GM12878 (cell line): ENCODE results near the gene MMP13. TPM values are rescaled to one million over a fixed set of nuclear protein-coding genes. Genes with fewer than 3 reads are reported as not detected.

Experiments
- BACH1 ChIP-seq: fragments of 450-650 bp; IDR thresholded peaks from 2 replicates; pipeline ENCODE4 v1.6.1; 2017; ENCODE audit warnings: mild to moderate bottlenecking, borderline replicate concordance
- CHD1 ChIP-seq: IDR thresholded peaks from 2 replicates; pipeline ENCODE4 v1.6.1; 2012; ENCODE audit warnings: low read depth, low read length, improper control_type of control experiment
- FOS ChIP-seq: IDR thresholded peaks from 3 replicates; pipeline ENCODE4 v1.6.1; 2011; ENCODE audit warnings: borderline replicate concordance; ENCODE audit not compliant: insufficient read length; ENCODE audit errors: extremely low read depth
- GABPA ChIP-seq: IDR thresholded peaks from 2 replicates; pipeline ENCODE4 v1.6.1; 2014; ENCODE audit warnings: antibody characterized with exemption, low read depth, mild to moderate bottlenecking, inconsistent platforms
- MEF2A ChIP-seq: IDR thresholded peaks from 2 replicates; pipeline ENCODE4 v1.6.1; 2011; ENCODE audit warnings: low read depth, mild to moderate bottlenecking, low read length, moderate library complexity; ENCODE audit not compliant: insufficient read depth
- MTA2 ChIP-seq: fragments of 450-650 bp; IDR thresholded peaks from 2 replicates; pipeline ENCODE4 v1.6.1; 2016; ENCODE audit warnings: low read depth, mild to moderate bottlenecking, moderate library complexity
- POLR2AphosphoS5 ChIP-seq: IDR thresholded peaks from 2 replicates; pipeline ENCODE4 v1.6.1; 2011; ENCODE audit warnings: mild to moderate bottlenecking, low read length, inconsistent platforms
- RAD51 ChIP-seq: fragments of 450-650 bp; IDR thresholded peaks from 2 replicates; pipeline ENCODE4 v1.6.1; 2016; ENCODE audit warnings: moderate library complexity, mild to moderate bottlenecking, inconsistent platforms
- RELA ChIP-seq: fragments of 450-650 bp; IDR thresholded peaks from 2 replicates; pipeline ENCODE4 v1.8.0; 2014; ENCODE audit warnings: borderline replicate concordance; ENCODE audit not compliant: partially characterized antibody
- SIN3A ChIP-seq: IDR thresholded peaks from 2 replicates; pipeline ENCODE4 v1.6.1; 2012; ENCODE audit warnings: low read depth, low read length, improper control_type of control experiment
- SMARCA5 ChIP-seq: fragments of 450-650 bp; IDR thresholded peaks from 2 replicates; pipeline ENCODE4 v1.6.1; 2017; ENCODE audit warnings: mild to moderate bottlenecking
- STAT3 ChIP-seq: IDR thresholded peaks from 2 replicates; pipeline ENCODE4 v1.6.1; 2011; ENCODE audit warnings: low read depth, low read length, improper control_type of control experiment
- ZSCAN29 ChIP-seq: fragments of 450-650 bp; IDR thresholded peaks from 2 replicates; pipeline ENCODE4 v1.6.1; 2017; ENCODE audit warnings: mild to moderate bottlenecking, moderate library complexity
- polyA plus RNA-seq, 11 experiments: library from polyadenylated mRNA; depleted of rRNA in 4 of 11; unstranded in 6 of 11; stranded (reverse) in 5 of 11; fragments of >200 nt; fragmentation: Nextera tagmentation in 4 of 11; fragmentation: Illumina TruSeq in 1 of 11; extraction: Ambion mirVana in 4 of 11; extraction: Trizol in 1 of 11; gene quantifications; 1 replicate in 1 of 11; 2 replicates in 10 of 11; pipeline versions ENCODE4 v1.2.1 to v1.2.3, GENCODE V29; 2011 to 2016; ENCODE audit warnings: inconsistent platforms in 2 of 11, missing spikeins in 2 of 11, low read depth in 1 of 11
- total RNA-seq, 4 experiments: library from RNA; depleted of rRNA in 3 of 4; stranded (reverse); fragments of >200 nt in 3 of 4; fragmentation: Illumina TruSeq in 1 of 4; extraction: Trizol in 1 of 4; gene quantifications; 2 replicates each; pipeline versions ENCODE4 v1.2.1 to v1.2.3, GENCODE V29; 2013 to 2021
- TF ChIP-seq, protein P1 (sequence below): IDR thresholded peaks from 2 replicates; pipeline ENCODE4 v1.6.1; 2012; ENCODE audit warnings: low read length, inconsistent platforms
- TF ChIP-seq, protein P2 (sequence below): fragments of 450-650 bp; IDR thresholded peaks from 2 replicates; pipeline ENCODE4 v1.6.1; 2016; ENCODE audit warnings: mild to moderate bottlenecking
- TF ChIP-seq, protein P3 (sequence below): fragments of 450-650 bp; IDR thresholded peaks from 2 replicates; pipeline ENCODE4 v1.6.1; 2017; ENCODE audit warnings: mild to moderate bottlenecking, moderate library complexity
- TF ChIP-seq, protein P4 (sequence below): fragments of 450-650 bp; IDR thresholded peaks from 2 replicates; pipeline ENCODE4 v1.6.1; 2014; ENCODE audit warnings: mild to moderate bottlenecking
- TF ChIP-seq, protein P5 (sequence below): fragments of 450-650 bp; IDR thresholded peaks from 2 replicates; pipeline ENCODE4 v1.6.1; 2017; ENCODE audit warnings: antibody characterized with exemption, mild to moderate bottlenecking, moderate library complexity
- TF ChIP-seq, protein P6 (sequence below): IDR thresholded peaks from 2 replicates; pipeline ENCODE4 v1.6.1; 2012; ENCODE audit warnings: low read depth, low read length, improper control_type of control experiment

MMP13 gene
- total and polyA plus RNA-seq, 10 of the 15 experiments (the other 5 are each of a cell fraction or from before 2014, with no cell fraction given), result 0.05 TPM; not detected in 9

DNA sequence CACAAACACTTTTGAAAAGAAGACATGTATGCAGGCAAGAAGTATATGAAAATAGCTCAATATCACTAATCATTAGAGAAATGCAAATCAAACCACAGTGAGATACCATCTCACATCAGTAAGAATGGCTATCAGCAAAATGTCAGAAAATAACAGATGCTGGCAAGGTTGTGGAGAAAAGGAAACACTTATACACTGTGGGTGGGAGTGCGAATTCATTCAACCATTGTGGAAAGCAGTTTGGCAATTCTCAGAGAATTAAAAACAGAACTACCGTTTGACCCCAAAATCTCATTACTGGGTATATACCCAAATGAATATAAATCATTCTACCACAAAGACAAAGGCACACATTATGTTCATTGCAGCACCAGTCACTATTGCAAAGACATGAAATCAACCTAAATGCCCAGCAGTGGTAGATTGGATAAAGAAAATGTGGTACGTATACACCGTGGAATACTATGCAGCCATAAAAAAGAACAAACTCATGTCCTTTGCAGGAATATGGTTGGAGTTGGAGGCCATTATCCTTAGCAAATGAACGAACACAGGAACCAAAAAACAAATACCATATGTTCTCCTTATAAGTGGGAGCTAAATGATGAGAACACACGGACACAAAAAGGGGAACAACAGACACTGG lies 18.5 kb downstream of the MMP13 start (continued):
- TF ChIP-seq, protein P1, sequence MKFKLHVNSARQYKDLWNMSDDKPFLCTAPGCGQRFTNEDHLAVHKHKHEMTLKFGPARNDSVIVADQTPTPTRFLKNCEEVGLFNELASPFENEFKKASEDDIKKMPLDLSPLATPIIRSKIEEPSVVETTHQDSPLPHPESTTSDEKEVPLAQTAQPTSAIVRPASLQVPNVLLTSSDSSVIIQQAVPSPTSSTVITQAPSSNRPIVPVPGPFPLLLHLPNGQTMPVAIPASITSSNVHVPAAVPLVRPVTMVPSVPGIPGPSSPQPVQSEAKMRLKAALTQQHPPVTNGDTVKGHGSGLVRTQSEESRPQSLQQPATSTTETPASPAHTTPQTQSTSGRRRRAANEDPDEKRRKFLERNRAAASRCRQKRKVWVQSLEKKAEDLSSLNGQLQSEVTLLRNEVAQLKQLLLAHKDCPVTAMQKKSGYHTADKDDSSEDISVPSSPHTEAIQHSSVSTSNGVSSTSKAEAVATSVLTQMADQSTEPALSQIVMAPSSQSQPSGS, result no peak
- TF ChIP-seq SIN3A (no peak), MEF2A (no peak), SMARCA5 (peak; percentile 96), RAD51 (no peak), BACH1 (no peak), FOS (no peak), POLR2AphosphoS5 (no peak), CHD1 (no peak), STAT3 (no peak), ZSCAN29 (no peak), GABPA (no peak), RELA (no peak), MTA2 (peak; percentile 95)
- TF ChIP-seq, protein P2, sequence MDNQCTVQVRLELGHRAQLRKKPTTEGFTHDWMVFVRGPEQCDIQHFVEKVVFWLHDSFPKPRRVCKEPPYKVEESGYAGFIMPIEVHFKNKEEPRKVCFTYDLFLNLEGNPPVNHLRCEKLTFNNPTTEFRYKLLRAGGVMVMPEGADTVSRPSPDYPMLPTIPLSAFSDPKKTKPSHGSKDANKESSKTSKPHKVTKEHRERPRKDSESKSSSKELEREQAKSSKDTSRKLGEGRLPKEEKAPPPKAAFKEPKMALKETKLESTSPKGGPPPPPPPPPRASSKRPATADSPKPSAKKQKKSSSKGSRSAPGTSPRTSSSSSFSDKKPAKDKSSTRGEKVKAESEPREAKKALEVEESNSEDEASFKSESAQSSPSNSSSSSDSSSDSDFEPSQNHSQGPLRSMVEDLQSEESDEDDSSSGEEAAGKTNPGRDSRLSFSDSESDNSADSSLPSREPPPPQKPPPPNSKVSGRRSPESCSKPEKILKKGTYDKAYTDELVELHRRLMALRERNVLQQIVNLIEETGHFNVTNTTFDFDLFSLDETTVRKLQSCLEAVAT, result peak; percentile 60
- TF ChIP-seq, protein P3, sequence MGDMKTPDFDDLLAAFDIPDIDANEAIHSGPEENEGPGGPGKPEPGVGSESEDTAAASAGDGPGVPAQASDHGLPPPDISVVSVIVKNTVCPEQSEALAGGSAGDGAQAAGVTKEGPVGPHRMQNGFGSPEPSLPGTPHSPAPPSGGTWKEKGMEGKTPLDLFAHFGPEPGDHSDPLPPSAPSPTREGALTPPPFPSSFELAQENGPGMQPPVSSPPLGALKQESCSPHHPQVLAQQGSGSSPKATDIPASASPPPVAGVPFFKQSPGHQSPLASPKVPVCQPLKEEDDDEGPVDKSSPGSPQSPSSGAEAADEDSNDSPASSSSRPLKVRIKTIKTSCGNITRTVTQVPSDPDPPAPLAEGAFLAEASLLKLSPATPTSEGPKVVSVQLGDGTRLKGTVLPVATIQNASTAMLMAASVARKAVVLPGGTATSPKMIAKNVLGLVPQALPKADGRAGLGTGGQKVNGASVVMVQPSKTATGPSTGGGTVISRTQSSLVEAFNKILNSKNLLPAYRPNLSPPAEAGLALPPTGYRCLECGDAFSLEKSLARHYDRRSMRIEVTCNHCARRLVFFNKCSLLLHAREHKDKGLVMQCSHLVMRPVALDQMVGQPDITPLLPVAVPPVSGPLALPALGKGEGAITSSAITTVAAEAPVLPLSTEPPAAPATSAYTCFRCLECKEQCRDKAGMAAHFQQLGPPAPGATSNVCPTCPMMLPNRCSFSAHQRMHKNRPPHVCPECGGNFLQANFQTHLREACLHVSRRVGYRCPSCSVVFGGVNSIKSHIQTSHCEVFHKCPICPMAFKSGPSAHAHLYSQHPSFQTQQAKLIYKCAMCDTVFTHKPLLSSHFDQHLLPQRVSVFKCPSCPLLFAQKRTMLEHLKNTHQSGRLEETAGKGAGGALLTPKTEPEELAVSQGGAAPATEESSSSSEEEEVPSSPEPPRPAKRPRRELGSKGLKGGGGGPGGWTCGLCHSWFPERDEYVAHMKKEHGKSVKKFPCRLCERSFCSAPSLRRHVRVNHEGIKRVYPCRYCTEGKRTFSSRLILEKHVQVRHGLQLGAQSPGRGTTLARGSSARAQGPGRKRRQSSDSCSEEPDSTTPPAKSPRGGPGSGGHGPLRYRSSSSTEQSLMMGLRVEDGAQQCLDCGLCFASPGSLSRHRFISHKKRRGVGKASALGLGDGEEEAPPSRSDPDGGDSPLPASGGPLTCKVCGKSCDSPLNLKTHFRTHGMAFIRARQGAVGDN, result no peak
- TF ChIP-seq, protein P4, sequence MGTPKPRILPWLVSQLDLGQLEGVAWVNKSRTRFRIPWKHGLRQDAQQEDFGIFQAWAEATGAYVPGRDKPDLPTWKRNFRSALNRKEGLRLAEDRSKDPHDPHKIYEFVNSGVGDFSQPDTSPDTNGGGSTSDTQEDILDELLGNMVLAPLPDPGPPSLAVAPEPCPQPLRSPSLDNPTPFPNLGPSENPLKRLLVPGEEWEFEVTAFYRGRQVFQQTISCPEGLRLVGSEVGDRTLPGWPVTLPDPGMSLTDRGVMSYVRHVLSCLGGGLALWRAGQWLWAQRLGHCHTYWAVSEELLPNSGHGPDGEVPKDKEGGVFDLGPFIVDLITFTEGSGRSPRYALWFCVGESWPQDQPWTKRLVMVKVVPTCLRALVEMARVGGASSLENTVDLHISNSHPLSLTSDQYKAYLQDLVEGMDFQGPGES, result no peak
- TF ChIP-seq, protein P5, sequence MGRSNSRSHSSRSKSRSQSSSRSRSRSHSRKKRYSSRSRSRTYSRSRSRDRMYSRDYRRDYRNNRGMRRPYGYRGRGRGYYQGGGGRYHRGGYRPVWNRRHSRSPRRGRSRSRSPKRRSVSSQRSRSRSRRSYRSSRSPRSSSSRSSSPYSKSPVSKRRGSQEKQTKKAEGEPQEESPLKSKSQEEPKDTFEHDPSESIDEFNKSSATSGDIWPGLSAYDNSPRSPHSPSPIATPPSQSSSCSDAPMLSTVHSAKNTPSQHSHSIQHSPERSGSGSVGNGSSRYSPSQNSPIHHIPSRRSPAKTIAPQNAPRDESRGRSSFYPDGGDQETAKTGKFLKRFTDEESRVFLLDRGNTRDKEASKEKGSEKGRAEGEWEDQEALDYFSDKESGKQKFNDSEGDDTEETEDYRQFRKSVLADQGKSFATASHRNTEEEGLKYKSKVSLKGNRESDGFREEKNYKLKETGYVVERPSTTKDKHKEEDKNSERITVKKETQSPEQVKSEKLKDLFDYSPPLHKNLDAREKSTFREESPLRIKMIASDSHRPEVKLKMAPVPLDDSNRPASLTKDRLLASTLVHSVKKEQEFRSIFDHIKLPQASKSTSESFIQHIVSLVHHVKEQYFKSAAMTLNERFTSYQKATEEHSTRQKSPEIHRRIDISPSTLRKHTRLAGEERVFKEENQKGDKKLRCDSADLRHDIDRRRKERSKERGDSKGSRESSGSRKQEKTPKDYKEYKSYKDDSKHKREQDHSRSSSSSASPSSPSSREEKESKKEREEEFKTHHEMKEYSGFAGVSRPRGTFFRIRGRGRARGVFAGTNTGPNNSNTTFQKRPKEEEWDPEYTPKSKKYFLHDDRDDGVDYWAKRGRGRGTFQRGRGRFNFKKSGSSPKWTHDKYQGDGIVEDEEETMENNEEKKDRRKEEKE, result no peak
- TF ChIP-seq, protein P6, sequence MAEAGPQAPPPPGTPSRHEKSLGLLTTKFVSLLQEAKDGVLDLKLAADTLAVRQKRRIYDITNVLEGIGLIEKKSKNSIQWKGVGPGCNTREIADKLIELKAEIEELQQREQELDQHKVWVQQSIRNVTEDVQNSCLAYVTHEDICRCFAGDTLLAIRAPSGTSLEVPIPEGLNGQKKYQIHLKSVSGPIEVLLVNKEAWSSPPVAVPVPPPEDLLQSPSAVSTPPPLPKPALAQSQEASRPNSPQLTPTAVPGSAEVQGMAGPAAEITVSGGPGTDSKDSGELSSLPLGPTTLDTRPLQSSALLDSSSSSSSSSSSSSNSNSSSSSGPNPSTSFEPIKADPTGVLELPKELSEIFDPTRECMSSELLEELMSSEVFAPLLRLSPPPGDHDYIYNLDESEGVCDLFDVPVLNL, result no peak
